ENCODE data around the gene MPHOSPH9. TPM values are rescaled to one million over a fixed set of nuclear protein-coding genes. Genes with fewer than 3 reads are reported as not detected.

MPHOSPH9 gene
- total RNA-seq, 1 experiment from 2014 or later = 40.4 TPM

DNA sequence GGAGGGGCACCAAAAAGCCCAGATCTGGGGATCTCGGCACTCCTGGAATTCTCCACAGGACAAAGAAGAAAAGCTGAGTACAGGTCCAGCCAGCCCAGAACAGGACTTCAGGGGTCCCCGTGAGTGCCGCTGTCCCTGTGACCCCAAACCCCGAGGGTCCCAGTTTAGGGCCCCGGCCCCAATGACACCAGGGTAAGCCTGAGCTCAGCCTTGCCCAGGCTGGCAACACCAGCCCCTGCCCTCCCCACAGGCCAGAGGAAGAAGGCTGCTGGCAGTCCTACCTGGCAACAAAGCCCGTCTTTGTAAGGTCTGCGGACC is 36.9 kb upstream of the MPHOSPH9 start:
- Mint-ChIP-seq H3K4me3 (ENCODE audit: unreplicated experiment) (peak overlapping the region; percentile 80), H3K9me3 (ENCODE audit: unreplicated experiment) (no peaks in the 10 kb centered on the region), H3K27ac (ENCODE audit: low read depth, unreplicated experiment) (peak overlapping the region; percentile 64), H3K27me3 (ENCODE audit: insufficient read depth, unreplicated experiment) (no peaks in the 10 kb centered on the region), H3K36me3 (ENCODE audit: insufficient read depth, unreplicated experiment) (peaks cover 10% of the 10 kb centered on the region), H3K4me1 (ENCODE audit: insufficient read depth, unreplicated experiment) (peaks cover 11% of the 10 kb centered on the region)
- intact Hi-C loops (cut with micrococcal nuclease) = loop anchor here (2.0 kb wide), 3 partner anchors 95 to 349 kb away; partner anchors contain the start of gene SBNO1
- no TSS peak for BruUV-seq (replicated peaks)
- TF ChIP-seq, protein P1, sequence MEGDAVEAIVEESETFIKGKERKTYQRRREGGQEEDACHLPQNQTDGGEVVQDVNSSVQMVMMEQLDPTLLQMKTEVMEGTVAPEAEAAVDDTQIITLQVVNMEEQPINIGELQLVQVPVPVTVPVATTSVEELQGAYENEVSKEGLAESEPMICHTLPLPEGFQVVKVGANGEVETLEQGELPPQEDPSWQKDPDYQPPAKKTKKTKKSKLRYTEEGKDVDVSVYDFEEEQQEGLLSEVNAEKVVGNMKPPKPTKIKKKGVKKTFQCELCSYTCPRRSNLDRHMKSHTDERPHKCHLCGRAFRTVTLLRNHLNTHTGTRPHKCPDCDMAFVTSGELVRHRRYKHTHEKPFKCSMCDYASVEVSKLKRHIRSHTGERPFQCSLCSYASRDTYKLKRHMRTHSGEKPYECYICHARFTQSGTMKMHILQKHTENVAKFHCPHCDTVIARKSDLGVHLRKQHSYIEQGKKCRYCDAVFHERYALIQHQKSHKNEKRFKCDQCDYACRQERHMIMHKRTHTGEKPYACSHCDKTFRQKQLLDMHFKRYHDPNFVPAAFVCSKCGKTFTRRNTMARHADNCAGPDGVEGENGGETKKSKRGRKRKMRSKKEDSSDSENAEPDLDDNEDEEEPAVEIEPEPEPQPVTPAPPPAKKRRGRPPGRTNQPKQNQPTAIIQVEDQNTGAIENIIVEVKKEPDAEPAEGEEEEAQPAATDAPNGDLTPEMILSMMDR (IDR thresholded peaks at IDR 0.05; ENCODE audit: unreplicated experiment) = no peak
- ChIA-PET POLR2A (interaction anchor here (0.6 to 1.8 kb wide), 11 partner anchors 9 to 513 kb away, joined by 3 to 8 read pairs (median 3); partner anchors contain the start of genes DDX55, KMT5A, MPHOSPH9 and MTRFR), CTCF (interaction anchor here (0.6 to 1.8 kb wide), 7 partner anchors 11 to 314 kb away, joined by 3 to 8 read pairs (median 4); partner anchors contain the start of genes SBNO1 and TMED2)
- DNase-seq (ENCODE audit: unreplicated experiment) = no peak

GRCh38 chr12:123269395-123269892 is 36.5 kb upstream of the MPHOSPH9 start:
- BruUV-seq (replicated peaks) = no TSS peak
- H3K9me3 Mint-ChIP-seq (ENCODE audit: unreplicated experiment) = no peaks in the 10 kb centered on the region
- ChIA-PET POLR2A (interaction anchor here (0.7 to 1.8 kb wide), 9 partner anchors 9 to 512 kb away, joined by 3 to 8 read pairs (median 3); partner anchors contain the start of genes DDX55, MPHOSPH9, MTRFR and TMED2), CTCF (interaction anchor here (0.6 to 1.8 kb wide), 6 partner anchors 10 to 314 kb away, joined by 3 to 8 read pairs (median 4); partner anchors contain the start of genes SBNO1 and TMED2)
- peaks cover 11% of the 10 kb centered on the region for H3K4me1 Mint-ChIP-seq (ENCODE audit: insufficient read depth, unreplicated experiment)
- intact Hi-C loops (cut with micrococcal nuclease) = no loop called here
- H3K27ac Mint-ChIP-seq (ENCODE audit: low read depth, unreplicated experiment) = peak overlapping the region; percentile 64
- H3K36me3 Mint-ChIP-seq (ENCODE audit: insufficient read depth, unreplicated experiment) = peaks cover 14% of the 10 kb centered on the region
- H3K4me3 Mint-ChIP-seq (ENCODE audit: unreplicated experiment) = peak overlapping the region; percentile 80
- TF ChIP-seq, protein P1 (IDR thresholded peaks at IDR 0.05; ENCODE audit: unreplicated experiment) = no peak
- DNase-seq (ENCODE audit: unreplicated experiment) = no peak
- H3K27me3 Mint-ChIP-seq (ENCODE audit: insufficient read depth, unreplicated experiment) = no peaks in the 10 kb centered on the region

- Mint-ChIP-seq H3K36me3 (ENCODE audit: insufficient read depth, unreplicated experiment) (peaks cover 14% of the 10 kb centered on the region), H3K4me1 (ENCODE audit: insufficient read depth, unreplicated experiment) (peaks cover 11% of the 10 kb centered on the region), H3K4me3 (ENCODE audit: unreplicated experiment) (peak overlapping the region; percentile 80), H3K9me3 (ENCODE audit: unreplicated experiment) (no peaks in the 10 kb centered on the region), H3K27me3 (ENCODE audit: insufficient read depth, unreplicated experiment) (no peaks in the 10 kb centered on the region), H3K27ac (ENCODE audit: low read depth, unreplicated experiment) (no peak overlapping the region)
- ChIA-PET CTCF (interaction anchor here (0.6 to 1.0 kb wide), 2 partner anchors 17 to 334 kb away, joined by 3 read pairs; no protein-coding TSS in a partner anchor), POLR2A (interaction anchor here (1.0 to 1.5 kb wide), 2 partner anchors 35 to 315 kb away, joined by 3 to 6 read pairs; partner anchors contain the start of genes MTRFR and TMED2)
- no TSS peak for BruUV-seq (replicated peaks)
- intact Hi-C loops (cut with micrococcal nuclease) = no loop called here
- no peak for DNase-seq (ENCODE audit: unreplicated experiment)
- TF ChIP-seq, protein P1 (IDR thresholded peaks at IDR 0.05; ENCODE audit: unreplicated experiment) = no peak
Observed at GRCh38 chr12:123268850-123269249, 35.9 kb upstream of the MPHOSPH9 start.

DNA sequence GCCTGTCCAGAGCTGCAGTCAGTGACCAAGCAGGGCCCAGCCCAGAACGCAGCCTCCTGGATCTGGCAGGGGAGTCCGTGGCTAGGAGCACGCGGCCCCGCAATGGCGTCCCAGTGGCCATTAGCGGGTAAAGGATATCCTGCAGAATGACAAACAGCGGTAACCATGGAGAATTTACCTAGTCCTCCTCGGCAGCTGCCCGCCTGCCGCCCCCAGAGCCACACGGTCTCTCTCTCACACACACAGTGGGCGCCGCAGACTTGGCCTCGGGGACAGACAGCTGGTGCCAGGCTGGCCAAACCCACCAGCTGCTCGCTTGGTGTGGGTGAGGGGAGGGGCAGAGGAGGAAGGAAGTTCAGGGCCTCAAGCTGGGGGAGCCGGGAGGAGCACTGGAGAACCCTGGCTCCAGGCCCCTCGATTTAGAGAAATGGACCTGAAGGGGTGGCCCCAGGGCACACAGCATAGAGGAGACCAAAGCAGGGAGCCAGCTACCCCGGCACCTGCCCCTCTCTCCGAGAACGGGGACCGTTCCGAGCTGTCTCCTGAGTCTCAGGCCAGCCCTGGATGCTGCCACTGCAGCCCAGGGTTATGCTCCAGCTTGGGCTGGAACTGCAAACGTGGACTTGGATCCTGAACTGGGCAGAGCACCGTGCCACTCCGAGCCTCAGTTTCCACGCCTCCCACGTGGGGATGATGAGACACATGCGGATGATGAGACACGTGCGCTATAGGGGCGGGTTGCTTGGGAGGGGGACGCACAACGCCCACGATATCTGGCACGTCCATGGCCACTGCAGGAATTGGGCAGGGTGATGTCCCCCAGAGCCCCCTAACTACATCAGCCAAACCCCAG is 35.3 kb upstream of the MPHOSPH9 start:
- intact Hi-C loops (cut with micrococcal nuclease) = no loop called here
- no peak for DNase-seq (ENCODE audit: unreplicated experiment)
- Mint-ChIP-seq H3K27me3 (ENCODE audit: insufficient read depth, unreplicated experiment) (no peaks in the 10 kb centered on the region), H3K4me1 (ENCODE audit: insufficient read depth, unreplicated experiment) (peaks cover 11% of the 10 kb centered on the region), H3K27ac (ENCODE audit: low read depth, unreplicated experiment) (no peak overlapping the region), H3K36me3 (ENCODE audit: insufficient read depth, unreplicated experiment) (peaks cover 20% of the 10 kb centered on the region), H3K9me3 (ENCODE audit: unreplicated experiment) (no peaks in the 10 kb centered on the region), H3K4me3 (ENCODE audit: unreplicated experiment) (no peak overlapping the region)
- ChIA-PET CTCF (interaction anchor here (0.6 to 1.1 kb wide), 3 partner anchors 9 to 334 kb away, joined by 3 to 4 read pairs (median 3); no protein-coding TSS in a partner anchor), POLR2A (interaction anchor here (1.0 to 1.8 kb wide), 2 partner anchors 10 to 35 kb away, joined by 3 to 7 read pairs; partner anchors contain the start of gene MTRFR)
- no TSS peak for BruUV-seq (replicated peaks)
- TF ChIP-seq, protein P1 (IDR thresholded peaks at IDR 0.05; ENCODE audit: unreplicated experiment) = no peak

All from MCF 10A (cell line).